Loucy (cell line): ENCODE results near the gene SEPTIN14.
"Not testable (repeated sequence)": the region's sequence is repeated elsewhere in the genome, so short reads cannot be mapped to it uniquely, and the experiment has no call there.

Experiments
- H2AFZ ChIP-seq: fragments of 200-600 bp; sonication (generic); 2 replicates; pipeline ENCODE4 v1.6.0; 2016; ENCODE audit warnings: antibody characterized with exemption, mild to moderate bottlenecking, low read length, moderate library complexity
- H3F3A ChIP-seq: fragments of 200-600 bp; 2 replicates; pipeline ENCODE4 v1.6.0; 2016; ENCODE audit warnings: antibody characterized with exemption, low read depth, mild to moderate bottlenecking
- H3K27me3 ChIP-seq: fragments of 200-600 bp; sonication (generic); 2 replicates; pipeline ENCODE4 v1.6.1; 2014; ENCODE audit warnings: low read length, mild to moderate bottlenecking; ENCODE audit not compliant: insufficient read depth, poor library complexity, severe bottlenecking
- H3K36me3 ChIP-seq: fragments of 200-600 bp; sonication (generic); 2 replicates; pipeline ENCODE4 v1.6.1; 2016; ENCODE audit warnings: low read length; ENCODE audit not compliant: insufficient read depth
- H3K4me1 ChIP-seq: fragments of 200-600 bp; sonication (generic); 2 replicates; pipeline ENCODE4 v1.5.1; 2014; ENCODE audit warnings: low read length, mild to moderate bottlenecking; ENCODE audit not compliant: insufficient read depth, poor library complexity, severe bottlenecking
- H3K4me2 ChIP-seq: fragments of 200-600 bp; sonication (generic); 2 replicates; pipeline ENCODE4 v1.6.0; 2014; ENCODE audit warnings: antibody characterized with exemption, low read length, low read depth, mild to moderate bottlenecking; ENCODE audit not compliant: poor library complexity, severe bottlenecking
- H3K4me3 ChIP-seq: fragments of 200-600 bp; sonication (generic); 2 replicates; pipeline ENCODE4 v1.5.1; 2014; ENCODE audit warnings: low read length, mild to moderate bottlenecking, mixed read lengths; ENCODE audit not compliant: poor library complexity, severe bottlenecking
- H3K79me2 ChIP-seq: fragments of 200-600 bp; sonication (generic); 2 replicates; pipeline ENCODE4 v1.6.1; 2014; ENCODE audit warnings: low read length; ENCODE audit not compliant: insufficient read depth
- H3K9ac ChIP-seq: fragments of 200-600 bp; sonication (generic); 2 replicates; pipeline ENCODE4 v1.6.0; 2014; ENCODE audit warnings: mild to moderate bottlenecking, low read depth, low read length, moderate library complexity; ENCODE audit not compliant: poor library complexity, severe bottlenecking
- H3K9me2 ChIP-seq: fragments of 200-600 bp; sonication (generic); replicated peaks from 2 replicates; pipeline ENCODE4 v1.6.1; 2016; ENCODE audit warnings: low read depth, low read length, mixed read lengths
- H3K9me3 ChIP-seq: fragments of 200-600 bp; sonication (generic); 2 replicates; pipeline ENCODE4 v1.6.1; 2014; ENCODE audit warnings: mild to moderate bottlenecking, antibody characterized with exemption, low read length, low read depth; ENCODE audit not compliant: insufficient read depth
- H4K20me1 ChIP-seq: fragments of 200-600 bp; sonication (generic); 2 replicates; pipeline ENCODE4 v1.6.0; 2014; ENCODE audit warnings: antibody characterized with exemption, low read length, mild to moderate bottlenecking; ENCODE audit not compliant: insufficient read depth, poor library complexity, severe bottlenecking
- EZH2phosphoT487 ChIP-seq: fragments of 200-600 bp; IDR thresholded peaks from 2 replicates; pipeline ENCODE4 v1.6.1; 2018; ENCODE audit warnings: antibody characterized with exemption, mild to moderate bottlenecking, moderate library complexity, borderline replicate concordance
- TF ChIP-seq, protein P1 (sequence below): fragments of 200-600 bp; sonication (generic); conservative IDR thresholded peaks from 2 replicates; pipeline ENCODE4 v1.5.1; 2014; ENCODE audit warnings: mild to moderate bottlenecking, antibody characterized with exemption, low read length

SEPTIN14 gene

DNA sequence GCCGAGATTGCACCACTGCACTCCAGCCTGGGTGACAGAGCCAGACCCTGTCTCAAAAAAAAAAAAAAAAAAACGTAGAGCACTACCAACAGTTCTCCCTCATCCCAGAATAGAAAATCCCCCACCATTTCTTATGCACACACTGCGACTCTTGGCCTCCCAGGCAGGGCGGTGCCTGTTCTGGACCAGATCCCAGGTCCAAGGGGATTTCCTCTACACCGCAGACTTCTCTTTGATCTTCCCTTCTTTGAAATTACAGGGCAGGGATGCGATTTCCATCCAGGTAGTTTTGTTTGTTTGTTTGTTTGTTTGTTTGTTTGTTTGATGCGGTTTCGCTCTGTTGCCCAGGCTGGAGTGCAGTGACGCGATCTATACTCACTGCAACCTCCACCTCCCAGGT is 91.8 kb downstream of the SEPTIN14 start:
- H3K4me3 ChIP-seq: no peak overlapping the region
- no peak overlapping the region for H3K4me2 ChIP-seq
- no peaks in the 10 kb centered on the region for H3K9me3 ChIP-seq
- no peaks in the 10 kb centered on the region for H3K4me1 ChIP-seq
- no peaks in the 10 kb centered on the region for H3K79me2 ChIP-seq
- H3F3A ChIP-seq: no peaks in the 10 kb centered on the region
- H4K20me1 ChIP-seq: no peaks in the 10 kb centered on the region
- no peaks in the 10 kb centered on the region for H3K9me2 ChIP-seq
- no peak overlapping the region for H3K9ac ChIP-seq
- H3K36me3 ChIP-seq: peaks cover 5% of the 10 kb centered on the region; the same call in 1 of the 2 replicates
- TF ChIP-seq EZH2phosphoT487: no peak
- TF ChIP-seq, protein P1, sequence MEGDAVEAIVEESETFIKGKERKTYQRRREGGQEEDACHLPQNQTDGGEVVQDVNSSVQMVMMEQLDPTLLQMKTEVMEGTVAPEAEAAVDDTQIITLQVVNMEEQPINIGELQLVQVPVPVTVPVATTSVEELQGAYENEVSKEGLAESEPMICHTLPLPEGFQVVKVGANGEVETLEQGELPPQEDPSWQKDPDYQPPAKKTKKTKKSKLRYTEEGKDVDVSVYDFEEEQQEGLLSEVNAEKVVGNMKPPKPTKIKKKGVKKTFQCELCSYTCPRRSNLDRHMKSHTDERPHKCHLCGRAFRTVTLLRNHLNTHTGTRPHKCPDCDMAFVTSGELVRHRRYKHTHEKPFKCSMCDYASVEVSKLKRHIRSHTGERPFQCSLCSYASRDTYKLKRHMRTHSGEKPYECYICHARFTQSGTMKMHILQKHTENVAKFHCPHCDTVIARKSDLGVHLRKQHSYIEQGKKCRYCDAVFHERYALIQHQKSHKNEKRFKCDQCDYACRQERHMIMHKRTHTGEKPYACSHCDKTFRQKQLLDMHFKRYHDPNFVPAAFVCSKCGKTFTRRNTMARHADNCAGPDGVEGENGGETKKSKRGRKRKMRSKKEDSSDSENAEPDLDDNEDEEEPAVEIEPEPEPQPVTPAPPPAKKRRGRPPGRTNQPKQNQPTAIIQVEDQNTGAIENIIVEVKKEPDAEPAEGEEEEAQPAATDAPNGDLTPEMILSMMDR: no peak
- H2AFZ ChIP-seq: no peak overlapping the region
- H3K27me3 ChIP-seq: no peaks in the 10 kb centered on the region

DNA sequence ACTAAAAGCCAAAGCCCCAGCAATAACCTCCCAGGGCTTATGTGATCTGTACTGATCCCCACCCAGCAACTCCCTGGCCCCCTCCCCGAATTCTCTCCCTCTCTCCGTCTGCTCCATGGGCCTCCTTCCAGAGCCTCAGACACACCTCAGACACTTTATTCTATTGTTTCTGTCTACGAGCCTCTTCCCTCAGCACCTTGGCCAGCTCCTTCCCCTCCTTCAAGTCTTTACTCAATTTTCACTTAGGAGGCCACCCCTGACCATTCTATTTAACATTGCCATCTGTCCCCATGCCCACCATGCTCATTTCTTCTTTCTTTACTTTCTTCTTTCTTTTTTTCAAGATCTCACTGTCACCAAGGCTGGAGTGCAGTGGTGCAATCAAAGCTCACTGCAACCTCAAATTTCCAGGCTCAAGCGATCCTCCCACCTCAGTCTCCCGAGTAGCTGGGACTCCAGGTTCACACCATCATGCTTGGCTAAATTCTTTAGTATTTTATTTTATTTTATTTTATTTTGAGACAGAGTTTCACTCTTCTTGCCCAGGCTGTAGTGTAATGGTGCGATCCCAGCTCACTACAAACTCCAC is 109.2 kb downstream of the SEPTIN14 start:
- not testable (repeated sequence) for H4K20me1 ChIP-seq, H3K9ac ChIP-seq, H3K4me3 ChIP-seq, H3K9me3 ChIP-seq, H2AFZ ChIP-seq, H3K36me3 ChIP-seq, H3K79me2 ChIP-seq, H3K4me2 ChIP-seq, H3K9me2 ChIP-seq, H3F3A ChIP-seq, H3K4me1 ChIP-seq, H3K27me3 ChIP-seq

DNA sequence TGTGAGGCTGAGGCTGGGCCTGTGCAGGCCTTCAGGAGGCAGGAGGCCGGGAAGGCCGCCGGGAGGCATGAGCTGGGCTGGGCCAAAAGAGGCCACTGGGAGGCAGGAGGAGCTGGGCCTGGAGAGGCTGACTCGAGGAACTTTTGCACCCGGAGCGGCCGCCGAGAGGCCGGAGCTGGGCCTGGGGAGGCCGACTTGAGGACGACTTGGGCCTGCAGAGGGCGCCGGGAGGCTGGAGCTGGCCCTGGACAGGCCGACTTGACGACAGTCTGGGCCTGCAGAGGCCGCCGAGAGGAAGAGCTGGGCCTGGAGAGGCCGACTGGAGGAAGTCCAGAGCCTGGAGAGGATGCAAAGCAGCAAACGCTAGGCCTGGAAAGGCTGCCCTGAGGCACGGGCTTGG is 117.8 kb downstream of the SEPTIN14 start:
- not testable (repeated sequence) for H3K9me3 ChIP-seq, H3K9me2 ChIP-seq, H3K36me3 ChIP-seq, H2AFZ ChIP-seq, H3K4me3 ChIP-seq, H3K9ac ChIP-seq, H3F3A ChIP-seq, H3K4me1 ChIP-seq, H3K27me3 ChIP-seq, H3K79me2 ChIP-seq, H3K4me2 ChIP-seq, H4K20me1 ChIP-seq
